Endothelial cell of umbilical vein (primary cell): ENCODE data around the gene CMTM8. TPM values are rescaled to one million over a fixed set of nuclear protein-coding genes. Genes with fewer than 3 reads are reported as not detected.

Experiments
- BruUV-seq: library from RNA; stranded (reverse); fragments of 400-500 nt; replicated peaks from 2 replicates; lab custom pipeline; 2021; lab: Mats Ljungman, UMichigan
- CTCF ChIA-PET: fragments of 300-600, 350-600 bp; sonication (Branson Sonifier 250); formaldehyde crosslinking; loops from one replicate; lab custom pipeline; 2021; ENCODE audit warnings: antibody characterized with exemption, inconsistent platforms; lab: Charles Lee
- POLR2A ChIA-PET: fragments of 300-600, 350-600 bp; sonication (Branson Sonifier 250); formaldehyde crosslinking; loops from one replicate; lab custom pipeline; 2021; ENCODE audit warnings: antibody characterized with exemption, inconsistent platforms; lab: Charles Lee
- DNase-seq: peaks from one replicate; pipeline ENCODE4 v3.0.0-alpha.2; 2011; ENCODE audit warnings: low read depth, low spot score
- FAIRE-seq: peaks from 2 replicates; lab custom pipeline; 2011; peaks lifted over from hg19 to GRCh38; lab: Jason Lieb, UNC
- H2AFZ ChIP-seq: 2 replicates; pipeline ENCODE4 v1.6.0; 2012; ENCODE audit warnings: low read depth, low read length, control low read depth, inconsistent platforms
- H3K27ac ChIP-seq: 2 replicates; pipeline ENCODE4 v1.5.1; 2011; ENCODE audit warnings: low read depth, mild to moderate bottlenecking, control low read depth, low read length, moderate library complexity; ENCODE audit not compliant: insufficient read depth
- H3K27me3 ChIP-seq, 2 experiments: 2 replicates each; pipeline versions ENCODE4 v1.6.0 to v1.6.1; 2011; ENCODE audit warnings: low read length in 2 of 2, mixed read lengths in 1 of 2; ENCODE audit not compliant: control insufficient read depth in 2 of 2, insufficient read depth in 2 of 2
- H3K36me3 ChIP-seq, 2 experiments: 2 replicates in 1 of 2; 3 replicates in 1 of 2; pipeline ENCODE4 v1.5.1; 2011; ENCODE audit warnings: low read length in 2 of 2, mild to moderate bottlenecking in 1 of 2, moderate library complexity in 1 of 2; ENCODE audit not compliant: control insufficient read depth in 2 of 2, insufficient read depth in 2 of 2; ENCODE audit errors: extremely low read depth in 1 of 2
- H3K4me1 ChIP-seq: 3 replicates; pipeline ENCODE4 v1.5.1; 2011; ENCODE audit warnings: mild to moderate bottlenecking, low read length; ENCODE audit not compliant: control insufficient read depth, insufficient read depth; ENCODE audit errors: extremely low read depth
- H3K4me2 ChIP-seq: 2 replicates; pipeline ENCODE4 v1.6.1; 2011; ENCODE audit warnings: low read length, control low read depth, mixed read lengths; ENCODE audit not compliant: insufficient read depth
- H3K4me3 ChIP-seq, 3 experiments: fragments of 200-600 bp in 1 of 3; sonication (generic), shearing (Covaris generic) in 1 of 3; replicated peaks in 1 of 3; 2 replicates each; pipeline ENCODE4 v1.5.1; 2011 to 2016; ENCODE audit warnings: control low read depth in 3 of 3, low read length in 3 of 3, mild to moderate bottlenecking in 2 of 3, inconsistent platforms in 1 of 3, low read depth in 1 of 3, moderate library complexity in 1 of 3; ENCODE audit not compliant: insufficient read depth in 1 of 3
- H3K79me2 ChIP-seq: 2 replicates; pipeline ENCODE4 v1.6.0; 2012; ENCODE audit warnings: low read length, inconsistent platforms; ENCODE audit not compliant: control insufficient read depth, insufficient read depth
- H3K9ac ChIP-seq: replicated peaks from 2 replicates; pipeline ENCODE3; 2011; ENCODE audit warnings: low read length, control low read depth; ENCODE audit not compliant: insufficient read depth; ENCODE audit errors: extremely low read depth
- H3K9me1 ChIP-seq: replicated peaks from 3 replicates; pipeline ENCODE4 v1.6.0; 2011; ENCODE audit warnings: mild to moderate bottlenecking, low read length; ENCODE audit not compliant: control insufficient read depth, insufficient read depth; ENCODE audit errors: extremely low read depth
- H3K9me3 ChIP-seq: replicated peaks from 2 replicates; pipeline ENCODE4 v1.5.1; 2012; ENCODE audit warnings: low read length, inconsistent platforms; ENCODE audit not compliant: control insufficient read depth, insufficient read depth
- H4K20me1 ChIP-seq: replicated peaks from 2 replicates; pipeline ENCODE3; 2011; ENCODE audit warnings: mild to moderate bottlenecking, low read length; ENCODE audit not compliant: control insufficient read depth, insufficient read depth; ENCODE audit errors: extremely low read depth
- CTCF ChIP-seq, 2 donors: IDR thresholded peaks; 1 replicate in 1 of 2; 2 replicates in 1 of 2; pipeline ENCODE4 v1.5.1; 2011; ENCODE audit warnings: low read length in 2 of 2, mild to moderate bottlenecking in 2 of 2, moderate library complexity in 2 of 2, control low read depth in 1 of 2, inconsistent platforms in 1 of 2, low read depth in 1 of 2; ENCODE audit not compliant: insufficient read depth in 1 of 2; ENCODE audit errors: extremely low read depth in 1 of 2
- EZH2 ChIP-seq: IDR thresholded peaks from 2 replicates; pipeline ENCODE4 v1.6.1; 2012; ENCODE audit warnings: borderline replicate concordance, low read depth, mild to moderate bottlenecking, moderate library complexity, low read length, inconsistent platforms; ENCODE audit not compliant: severe bottlenecking
- FOS ChIP-seq: IDR thresholded peaks from 2 replicates; pipeline ENCODE4 v1.6.1; 2011; ENCODE audit warnings: mild to moderate bottlenecking, low read length, moderate library complexity, borderline replicate concordance; ENCODE audit not compliant: insufficient read depth
- GATA2 ChIP-seq: IDR thresholded peaks from 2 replicates; pipeline ENCODE4 v1.7.0; 2011; ENCODE audit warnings: low read depth, mild to moderate bottlenecking, moderate library complexity, mixed read lengths, low read length; ENCODE audit not compliant: insufficient read length, insufficient read depth
- JUN ChIP-seq: IDR thresholded peaks from 2 replicates; pipeline ENCODE4 v1.6.1; 2011; ENCODE audit warnings: borderline replicate concordance, low read depth; ENCODE audit not compliant: insufficient read length, insufficient read depth
- MAX ChIP-seq: IDR thresholded peaks from 2 replicates; pipeline ENCODE4 v1.6.1; 2011; ENCODE audit not compliant: insufficient read depth, insufficient read length
- MYC ChIP-seq: IDR thresholded peaks from one replicate; pipeline ENCODE4 v1.6.1; 2011; ENCODE audit warnings: mild to moderate bottlenecking, low read depth, low read length
- POLR2A ChIP-seq: IDR thresholded peaks from 2 replicates; pipeline ENCODE4 v1.6.1; 2012; ENCODE audit warnings: low read depth, mild to moderate bottlenecking, control low read depth, low read length
- POLR2AphosphoS5 ChIP-seq: IDR thresholded peaks from 2 replicates; pipeline ENCODE4 v1.6.1; 2012; ENCODE audit warnings: low read depth, mild to moderate bottlenecking, control low read depth, low read length, moderate library complexity; ENCODE audit not compliant: insufficient read depth
- dilution Hi-C: fragments of 300-500 bp; cut with MboI; formaldehyde crosslinking; loops from one replicate; pipeline ENCODE4 v1.15.0; 2019; ENCODE audit warnings: low sequenced_read_pairs; ENCODE audit not compliant: extremely low pct_ligation_motif_present
- intact Hi-C: fragments of 100-400 bp; cut with micrococcal nuclease; formaldehyde crosslinking; loops from one replicate; pipeline ENCODE4 v1.10.0; 2022
- polyA plus RNA-seq, 4 experiments: library from polyadenylated mRNA; depleted of rRNA in 3 of 4; stranded (reverse) in 3 of 4; unstranded in 1 of 4; fragments of >200 nt; gene quantifications; 2 replicates each; pipeline versions ENCODE4 v1.2.1 to v1.2.3, GENCODE V29; 2011 to 2012; ENCODE audit warnings: missing spikeins in 1 of 4
- total RNA-seq: library from RNA; stranded (reverse); gene quantifications from 2 replicates; pipeline ENCODE4 v1.2.3, GENCODE V29; 2021

Gene CMTM8
- total and polyA plus RNA-seq, 2 donors (not counting 3 experiments of a cell fraction or from before 2014, with no cell fraction given): 7.3 to 11.9 TPM

DNA sequence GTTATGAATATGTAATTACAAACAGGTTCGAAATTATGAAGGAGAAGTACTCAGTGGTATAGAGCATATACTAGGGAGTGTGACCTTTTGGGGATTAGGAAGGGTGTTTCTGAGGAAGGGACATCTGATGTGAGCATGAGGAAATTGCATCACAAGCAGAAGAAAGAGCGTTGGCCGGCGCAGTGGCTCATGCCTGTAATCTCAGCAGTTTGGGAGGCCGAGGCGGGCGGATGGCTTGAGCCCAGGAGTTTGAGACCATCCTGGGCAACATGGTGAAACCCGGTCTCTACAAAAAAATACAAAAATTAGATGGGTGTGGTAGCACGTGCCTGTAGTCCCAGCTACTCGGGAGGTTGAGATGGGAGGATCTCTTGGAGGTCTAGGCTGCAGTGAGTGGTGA is 160.1 kb downstream of the CMTM8 start:
- POLR2A ChIA-PET: no interaction called here
- no TSS peak for BruUV-seq

More for the DNA sequence above, 160.1 kb downstream of the CMTM8 start:
- H3K79me2 ChIP-seq: peaks cover 70% of the 10 kb centered on the region
- H3K4me2 ChIP-seq: no peak overlapping the region
- FAIRE-seq (no peak), DNase-seq (no peak)
- H4K20me1 ChIP-seq: no peaks in the 10 kb centered on the region
- H3K27me3 ChIP-seq: no peaks in the 10 kb centered on the region
- no peaks in the 10 kb centered on the region for H3K9me3 ChIP-seq
- H3K9ac ChIP-seq: no peak overlapping the region
- H3K27ac ChIP-seq: no peak overlapping the region
- no peak overlapping the region for H3K4me3 ChIP-seq
- CTCF ChIA-PET: interaction anchor here (0.9 to 5.6 kb wide), 6 partner anchors 16 to 72 kb away, joined by 3 to 42 read pairs (median 4); no protein-coding TSS in a partner anchor
- dilution Hi-C loops (no loop called here), intact Hi-C loops (no loop called here)
- no peaks in the 10 kb centered on the region for H3K36me3 ChIP-seq
- H3K9me1 ChIP-seq: no peaks in the 10 kb centered on the region
- no peak for TF ChIP-seq FOS
- no peak for TF ChIP-seq EZH2
- TF ChIP-seq JUN: no peak
- no peak for TF ChIP-seq POLR2A
- TF ChIP-seq CTCF (IDR thresholded peaks at IDR 0.05; ENCODE audit: extremely low read depth in 1 of 2, insufficient read depth in 1 of 2, low read depth in 1 of 2, low read length in 2 of 2): no peak
- TF ChIP-seq GATA2: no peak
- TF ChIP-seq MYC: no peak
- no peak for TF ChIP-seq POLR2AphosphoS5
- no peak for TF ChIP-seq MAX
- H3K4me1 ChIP-seq: peaks cover 34% of the 10 kb centered on the region
- no peak overlapping the region for H2AFZ ChIP-seq
